Embryonic facial prominence (tissue), 1 donor: ENCODE data around the gene WWC1.

Experiments
- DNase-seq: peaks from one replicate; pipeline ENCODE4 v3.0.0-alpha.2; 2016; ENCODE audit errors: extremely low spot score

Gene WWC1

DNA sequence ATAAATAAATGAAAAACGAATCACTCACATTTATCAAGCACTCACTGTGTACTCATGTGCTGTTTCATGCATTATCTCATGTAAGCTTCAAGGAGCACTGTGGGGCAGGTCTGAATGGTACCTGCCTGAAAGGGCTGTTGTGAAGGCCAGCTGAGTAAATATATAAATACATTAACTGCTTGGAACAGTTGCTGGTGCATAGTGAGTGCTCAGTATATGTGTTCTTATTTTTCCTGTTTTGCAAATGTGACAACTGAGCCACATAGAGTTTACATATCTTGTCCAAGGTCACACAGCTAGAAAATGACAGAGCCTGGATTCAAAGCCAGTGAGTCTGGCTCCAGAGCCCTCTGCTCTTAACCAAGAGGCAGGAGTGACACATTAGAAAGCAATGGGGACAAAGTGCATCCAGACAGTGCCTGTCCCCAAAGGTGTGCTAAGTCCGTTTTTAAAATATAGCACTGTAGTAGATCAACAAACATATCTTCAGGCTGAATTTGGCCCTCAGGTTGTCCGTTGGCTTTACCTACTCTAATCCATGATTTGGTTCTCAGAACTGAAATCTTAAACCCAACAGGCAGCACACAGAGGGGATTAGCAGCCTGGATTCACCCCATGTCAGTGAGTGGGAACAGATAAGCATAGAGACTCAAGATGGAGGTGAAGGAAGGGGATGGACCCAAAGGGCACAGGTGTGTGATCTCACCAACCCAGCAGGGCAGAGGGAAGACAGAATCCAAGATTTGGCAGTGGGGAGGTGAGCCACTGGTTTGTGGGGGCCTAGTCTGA is 70.8 kb downstream of the WWC1 start:
- no peak for DNase-seq

DNA sequence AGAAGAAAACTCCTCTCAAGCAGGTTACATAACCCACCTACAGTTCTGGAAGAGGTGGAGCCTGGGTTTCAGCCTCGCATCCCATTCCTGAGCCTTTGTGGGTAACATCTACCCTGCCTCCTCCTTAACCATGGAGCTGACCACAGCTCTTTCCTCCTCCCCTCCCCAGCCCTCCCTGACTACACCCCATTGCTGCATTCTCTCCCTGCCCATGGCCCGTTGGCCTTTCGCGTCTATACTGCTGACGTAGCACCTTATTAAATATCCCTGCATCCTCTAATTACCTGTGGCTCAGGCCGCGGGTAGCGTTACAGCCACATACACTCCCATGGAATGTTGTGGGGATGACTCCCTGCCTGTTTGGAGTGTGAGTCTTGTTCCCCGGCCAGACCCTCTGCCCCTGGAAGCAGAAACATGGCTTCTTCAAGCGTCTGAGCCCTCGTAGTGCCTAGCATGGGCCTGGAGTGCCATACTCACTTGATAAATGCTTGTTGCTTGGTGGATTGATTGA is 72.8 kb downstream of the WWC1 start:
- DNase-seq: no peak

DNA sequence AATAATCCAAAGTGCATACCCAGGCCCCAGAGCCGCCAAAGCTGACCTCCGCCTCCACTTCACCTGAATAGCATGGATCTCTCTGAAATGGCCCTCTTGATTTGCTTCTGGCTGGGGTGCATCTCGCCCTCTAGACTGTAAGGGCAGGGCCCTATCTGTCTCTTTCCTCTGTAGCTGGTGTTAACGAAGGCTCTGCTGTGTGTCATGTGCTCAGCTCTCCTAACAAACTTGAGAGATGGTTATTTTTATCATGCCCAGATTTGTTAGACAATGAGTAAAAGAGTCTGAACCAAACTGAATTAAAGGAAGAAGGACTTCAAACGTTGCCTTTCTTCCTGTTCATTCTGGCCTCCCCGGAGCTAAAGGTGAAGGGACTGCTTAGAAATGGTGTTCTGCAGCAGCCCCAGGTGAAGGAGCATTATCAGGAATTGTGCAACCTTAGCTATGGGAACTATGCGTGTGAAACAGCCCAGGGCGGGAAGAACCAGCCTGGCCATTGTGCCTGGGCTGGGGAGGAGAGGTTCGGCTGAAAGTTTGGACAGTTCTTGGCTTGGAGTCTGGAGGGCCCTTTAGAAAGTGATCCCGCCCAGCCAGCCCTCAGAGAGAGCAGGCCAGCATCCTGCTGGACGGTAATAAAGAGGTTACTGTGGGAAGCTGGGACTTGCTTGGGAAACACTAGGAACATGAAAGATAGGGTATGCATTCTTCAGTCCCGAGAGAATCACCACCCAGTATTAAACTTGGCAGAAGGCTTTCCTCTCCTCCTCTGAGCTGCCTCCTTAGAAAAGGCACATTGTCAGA is 73.5 kb downstream of the WWC1 start:
- DNase-seq: no peak

DNA sequence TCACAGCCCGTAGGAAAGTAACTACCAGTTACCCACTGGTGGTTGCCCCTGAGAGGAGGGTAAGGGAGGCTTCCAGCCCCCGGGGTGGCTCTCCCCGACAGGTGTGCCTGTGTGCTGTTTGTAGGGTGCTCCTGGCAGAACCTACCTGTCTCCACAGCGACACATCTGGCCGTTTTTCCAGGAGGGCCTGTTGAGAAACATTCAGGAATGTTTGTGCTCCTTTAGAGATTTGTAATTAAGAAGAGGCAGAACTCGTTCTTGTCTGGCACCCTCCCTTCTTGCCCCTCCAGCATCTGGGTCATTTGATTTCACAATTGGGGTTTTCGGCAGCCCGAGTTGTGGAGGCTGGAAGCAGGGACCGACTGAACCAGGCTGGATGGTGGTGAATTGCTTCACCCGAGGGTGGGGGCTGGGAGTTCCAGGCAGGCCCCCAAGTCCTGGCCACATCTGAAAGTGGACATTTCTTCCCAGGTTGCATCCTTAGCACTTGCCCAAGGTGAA is 74.2 kb downstream of the WWC1 start:
- DNase-seq: no peak

DNA sequence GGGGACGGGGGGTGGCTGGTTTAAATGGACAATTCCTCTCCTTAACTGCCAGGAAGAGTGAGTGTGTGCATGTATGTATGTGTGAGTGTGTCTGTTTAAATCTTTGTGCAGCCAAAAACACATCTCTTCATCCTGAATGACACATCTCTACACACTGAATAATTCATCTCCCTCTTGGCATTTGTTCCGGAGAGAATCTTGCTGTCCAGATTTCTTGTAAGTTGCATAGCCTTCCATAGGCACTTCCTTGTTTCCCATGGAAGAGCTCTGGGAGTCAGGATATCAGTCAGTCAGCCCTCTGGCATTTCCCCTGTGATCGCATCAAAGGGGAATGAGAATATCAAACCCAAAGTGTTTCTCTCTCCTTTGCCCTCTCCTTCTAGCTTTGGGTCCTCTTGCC is 74.7 kb downstream of the WWC1 start:
- no peak for DNase-seq

DNA sequence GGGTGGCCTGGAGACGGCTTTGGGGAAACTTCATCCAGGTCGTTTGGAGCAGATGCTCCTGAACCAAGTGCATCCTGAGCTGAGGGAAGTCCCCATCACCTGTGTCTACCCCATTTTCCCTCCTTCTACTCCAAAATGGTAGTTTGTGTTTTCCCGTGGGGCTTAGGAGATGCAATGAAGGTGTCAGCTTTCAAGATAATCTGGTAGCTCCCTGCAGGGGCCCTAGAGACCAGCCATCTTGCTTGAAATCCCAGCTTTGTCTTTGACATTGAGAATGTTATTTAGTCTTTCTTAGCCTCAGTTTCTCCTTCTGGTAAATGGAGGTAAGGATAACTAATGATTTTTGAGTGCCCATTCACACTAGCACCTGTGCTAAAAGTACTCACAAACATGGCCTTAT is 77.4 kb downstream of the WWC1 start:
- DNase-seq: no peak

DNA sequence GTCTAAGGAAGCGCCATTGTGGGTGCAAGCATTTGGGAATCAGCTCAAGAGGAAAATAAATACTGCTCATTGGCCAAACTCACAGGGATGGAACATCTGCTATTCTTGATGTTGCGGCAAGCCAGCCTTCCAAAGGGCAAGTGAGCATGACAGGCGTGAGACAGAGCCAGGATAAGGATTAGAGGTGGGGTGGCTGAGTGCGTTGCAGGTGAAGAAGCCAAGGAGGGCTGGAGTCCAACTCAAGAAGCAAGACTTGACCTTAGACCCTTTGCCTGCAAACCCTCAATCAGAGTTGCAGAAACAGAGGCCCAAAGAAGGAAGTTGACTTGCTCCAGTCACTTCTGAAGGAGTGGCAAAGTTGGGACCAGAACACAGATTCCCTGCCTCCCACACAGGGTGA is 79.4 kb downstream of the WWC1 start:
- DNase-seq: no peak

DNA sequence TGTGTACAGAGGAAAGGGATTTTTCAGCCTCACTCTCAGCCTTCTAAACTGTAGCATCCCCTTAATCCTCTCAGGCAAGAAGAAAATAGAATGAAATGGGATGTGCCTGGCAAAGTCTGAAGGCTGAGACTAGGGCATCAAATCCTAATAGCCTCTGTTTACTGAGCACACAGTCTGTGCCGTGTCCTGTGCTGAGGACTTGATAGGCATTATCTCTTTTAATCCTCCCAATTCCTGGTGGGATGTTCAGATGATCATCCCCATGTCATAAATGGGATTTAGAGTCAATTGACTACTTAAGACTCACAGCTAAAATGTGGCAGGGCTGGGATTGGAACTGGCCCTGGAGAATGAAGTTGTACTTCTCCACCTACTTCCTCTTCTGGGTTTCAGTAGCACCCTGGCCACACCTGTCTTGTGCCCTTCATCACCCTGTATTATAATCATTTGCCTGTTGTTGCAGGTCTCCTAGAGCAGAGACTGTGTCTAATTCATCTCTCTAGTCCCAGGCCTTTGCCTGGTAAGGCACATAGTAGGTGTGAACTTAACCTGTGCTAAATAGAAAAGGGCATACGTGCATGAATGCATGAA is 81.0 kb downstream of the WWC1 start:
- DNase-seq: no peak

DNA sequence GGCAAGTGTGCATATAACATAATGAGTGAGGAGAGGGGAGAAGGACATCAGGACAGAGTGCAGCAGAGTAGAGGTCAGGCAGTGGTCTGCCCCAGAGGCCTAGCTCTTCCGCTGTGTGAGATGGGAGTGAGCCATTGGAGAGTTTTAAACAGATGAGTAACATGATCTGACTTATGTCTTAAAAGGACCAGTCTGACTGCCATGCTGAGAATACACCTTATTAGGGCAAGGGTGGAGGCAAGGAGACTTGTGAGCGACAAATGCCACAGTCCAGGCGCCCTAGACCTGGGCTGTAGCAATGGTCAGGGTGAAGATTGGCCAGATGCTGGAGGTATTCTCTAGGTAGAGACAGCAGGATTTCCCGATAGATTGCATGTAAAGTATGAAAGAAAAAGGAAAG is 83.1 kb downstream of the WWC1 start:
- DNase-seq: no peak

DNA sequence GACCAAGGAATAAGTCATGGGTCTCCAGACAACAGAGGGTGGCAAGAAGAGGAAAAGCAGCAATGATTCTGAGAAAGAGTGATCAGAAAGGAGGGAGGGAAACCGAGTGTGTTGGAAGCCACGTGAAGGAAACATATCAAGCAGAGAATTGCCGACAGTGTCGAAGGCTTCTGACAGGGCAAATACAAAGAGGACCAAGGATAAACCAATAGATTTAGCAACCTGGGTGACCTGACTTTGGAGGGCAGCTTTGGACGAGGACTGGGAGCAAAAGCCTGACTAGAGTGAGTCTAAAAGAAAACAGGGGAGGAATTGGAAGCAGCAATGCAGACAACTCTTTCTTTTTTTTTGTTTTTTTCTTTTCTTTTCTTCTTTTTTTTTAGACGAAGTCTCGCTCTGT is 83.8 kb downstream of the WWC1 start:
- no peak for DNase-seq

DNA sequence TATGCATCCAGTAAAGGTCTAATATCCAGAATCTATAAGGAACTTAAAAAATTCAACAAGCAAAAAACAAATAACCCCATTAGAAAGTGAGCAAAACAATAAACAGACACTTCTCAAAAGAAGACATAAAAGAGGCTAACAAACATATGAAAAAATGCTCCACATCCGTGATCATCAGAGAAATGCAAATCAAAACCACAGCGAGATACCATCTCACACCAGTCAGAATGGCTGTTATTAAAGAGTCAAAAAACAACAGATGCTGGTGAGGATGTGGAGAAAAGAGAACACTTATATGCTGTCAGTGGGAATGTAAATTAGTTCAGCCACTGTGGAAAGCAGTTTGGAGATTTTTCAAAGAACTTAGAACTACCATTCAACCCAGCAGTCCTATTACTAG is 86.1 kb downstream of the WWC1 start:
- DNase-seq: no peak

DNA sequence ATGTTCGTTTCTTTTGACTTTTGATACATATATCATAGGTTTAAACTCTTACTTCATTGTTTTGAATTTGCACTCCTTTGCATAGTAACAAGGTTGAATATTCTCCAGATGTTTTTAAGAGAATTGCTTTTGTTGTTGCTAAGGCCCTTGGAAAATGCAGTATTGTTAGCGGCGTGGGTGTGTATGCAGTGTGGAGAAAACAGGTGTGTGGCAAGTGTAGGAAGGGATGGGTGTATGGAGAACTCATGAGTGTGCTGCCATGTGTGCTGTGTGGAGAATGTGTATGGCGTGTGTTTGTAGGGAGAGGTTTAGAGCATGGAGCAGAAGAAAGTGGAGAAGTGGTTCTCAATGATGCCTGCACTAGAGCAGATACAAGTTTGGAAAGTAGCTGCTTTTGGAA is 87.3 kb downstream of the WWC1 start:
- no peak for DNase-seq

DNA sequence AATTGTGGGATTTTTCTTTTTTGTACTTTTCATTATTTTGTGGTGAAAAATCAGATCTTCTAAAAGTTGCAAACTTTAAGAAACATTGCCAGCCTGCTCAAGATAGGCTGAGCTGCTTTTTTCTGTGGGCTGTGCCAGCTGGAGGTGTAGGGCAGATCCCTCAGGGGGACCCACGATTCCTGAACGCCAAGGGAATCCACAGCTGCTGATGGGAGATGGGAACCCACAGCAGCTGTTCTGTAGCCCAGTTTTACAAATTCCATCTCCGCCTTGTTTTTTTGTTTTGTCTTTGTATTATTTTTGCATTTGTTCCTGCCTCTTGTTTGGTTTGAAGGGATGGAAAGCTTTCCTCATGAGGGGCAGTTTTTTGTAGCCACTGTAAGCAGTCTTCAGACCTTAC is 91.0 kb downstream of the WWC1 start:
- no peak for DNase-seq

DNA sequence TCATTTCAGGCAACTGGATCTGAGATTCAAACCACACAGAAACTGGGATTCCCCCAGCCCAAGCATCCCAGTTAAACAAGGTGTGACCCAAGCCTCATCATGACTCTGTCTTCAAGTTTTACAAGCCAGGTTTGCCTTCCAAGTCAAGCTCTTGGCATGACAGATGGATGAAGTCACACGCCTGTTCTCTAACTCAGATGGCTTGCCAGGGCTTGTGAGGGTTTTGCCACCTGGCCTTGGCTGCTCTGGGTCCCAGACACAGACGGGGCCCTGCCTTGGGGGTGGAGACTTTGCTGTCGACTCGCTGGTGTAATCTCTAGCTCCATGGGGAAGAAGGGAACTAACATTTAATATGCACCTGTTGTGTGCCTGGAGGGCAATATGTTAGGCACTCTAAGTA is 99.0 kb downstream of the WWC1 start:
- no peak for DNase-seq

DNA sequence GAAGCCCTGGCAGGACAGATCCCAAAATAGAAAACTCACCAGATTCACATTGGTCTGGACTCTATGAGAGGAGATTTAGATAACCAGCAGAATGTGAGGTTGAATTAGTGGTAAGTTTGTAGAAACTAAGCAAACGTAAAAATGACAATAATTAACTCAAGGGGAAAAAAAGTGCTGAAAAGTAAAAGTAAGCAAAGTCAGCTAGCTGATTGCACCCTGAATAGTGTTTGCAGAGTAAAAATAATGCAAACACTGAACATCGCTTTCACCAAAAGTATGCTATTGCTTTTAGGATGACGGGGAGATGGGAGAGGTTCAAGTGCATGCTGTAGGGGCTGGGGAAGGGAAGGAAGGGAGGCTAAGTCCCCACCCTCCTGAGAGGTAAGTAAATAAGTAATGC is 102.3 kb downstream of the WWC1 start:
- DNase-seq: no peak

DNA sequence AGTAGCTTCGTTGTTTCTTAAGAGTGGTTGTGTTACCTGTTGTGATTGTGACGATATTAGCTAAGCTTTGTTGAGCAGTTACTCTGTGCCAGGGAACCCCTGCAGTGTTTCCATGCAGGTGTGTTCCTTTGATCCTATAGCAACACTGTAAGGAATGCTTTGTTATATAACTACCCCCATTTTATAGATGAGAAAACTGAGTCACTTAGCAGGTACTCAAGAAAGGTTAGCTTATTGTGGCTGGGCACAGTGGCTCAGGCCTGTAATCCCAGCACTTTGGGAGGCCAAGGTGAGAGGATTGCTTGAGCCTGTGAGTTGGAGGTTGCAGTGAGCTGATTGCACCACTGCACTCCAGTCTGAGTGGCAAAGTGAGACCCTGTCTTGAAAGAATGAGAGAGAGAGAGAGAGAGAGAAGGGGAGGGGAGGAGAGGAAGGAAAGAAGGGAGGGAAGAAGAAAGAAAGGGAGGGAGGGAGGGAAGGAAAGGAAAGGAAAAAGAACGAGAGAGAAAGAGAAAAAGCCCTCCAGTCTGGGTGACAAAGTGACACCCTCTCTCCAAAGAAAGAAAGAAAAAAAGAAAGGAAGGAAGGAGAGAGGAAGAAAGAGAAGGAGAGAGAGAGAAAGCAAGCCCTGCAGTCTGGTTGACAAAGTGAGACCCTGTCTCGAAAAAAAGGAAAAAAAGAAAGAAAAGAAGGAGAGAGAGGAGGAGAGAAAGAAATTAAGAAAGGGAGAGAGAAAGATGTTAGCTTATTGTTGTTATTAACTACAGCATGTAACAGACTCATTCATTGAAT is 109.2 kb downstream of the WWC1 start:
- DNase-seq: no peak

DNA sequence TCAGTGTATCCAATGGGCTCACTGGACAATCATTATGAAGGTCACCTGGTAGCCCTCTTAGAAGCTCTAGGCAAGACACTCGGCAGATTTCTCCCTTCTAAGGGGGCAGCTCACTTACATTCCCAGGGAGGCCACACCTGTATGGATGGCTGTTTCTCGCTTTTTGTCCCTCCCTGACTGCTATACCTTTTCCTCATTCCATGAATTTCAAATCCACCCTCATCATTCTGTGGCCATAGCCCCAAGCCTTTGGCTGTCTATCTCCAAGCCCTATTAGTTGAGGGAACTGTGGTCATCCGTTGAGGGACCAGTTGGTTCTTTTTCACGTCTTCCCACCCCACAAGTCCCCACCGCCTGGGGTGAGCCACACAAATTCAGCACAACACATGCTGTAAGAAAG is 109.8 kb downstream of the WWC1 start:
- no peak for DNase-seq

DNA sequence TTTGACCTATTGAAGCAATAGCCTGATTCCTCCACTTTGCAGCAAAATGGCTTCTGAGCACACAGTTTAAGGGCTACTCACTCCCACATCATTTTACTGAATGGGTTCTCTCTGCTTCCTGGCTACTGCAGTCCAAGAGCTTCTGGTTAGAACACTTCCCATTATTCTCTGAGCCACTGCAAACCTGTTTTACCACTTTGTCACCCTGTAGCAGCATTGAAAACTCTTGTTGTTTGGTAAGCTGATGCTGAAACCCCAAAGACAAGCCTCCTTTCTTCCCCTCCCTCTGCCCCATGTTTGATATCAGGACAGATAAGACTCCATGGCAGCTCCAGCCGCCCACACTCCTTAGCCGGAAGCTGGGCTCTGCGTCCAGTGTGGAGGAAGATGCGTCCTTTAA is 110.4 kb downstream of the WWC1 start:
- DNase-seq: no peak

DNA sequence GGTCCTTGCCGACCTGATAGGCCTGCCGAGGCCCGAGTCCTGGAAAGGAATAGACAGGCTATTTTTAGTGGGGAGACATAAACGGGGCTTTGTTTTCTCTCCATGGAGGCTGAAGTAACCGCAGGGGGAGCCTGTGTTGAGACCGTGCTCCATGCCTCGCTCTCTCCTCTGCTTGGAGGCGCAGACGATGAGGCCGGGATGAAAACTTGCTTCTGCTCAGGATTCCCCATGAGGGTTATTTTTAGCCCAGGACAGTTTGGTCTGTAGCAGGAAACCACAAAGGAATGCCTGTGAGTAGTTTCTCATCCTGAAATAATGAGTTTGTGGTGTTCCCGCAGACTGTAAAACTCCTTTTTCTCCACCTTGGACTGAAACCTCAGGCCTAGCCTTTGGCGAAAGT is 112.9 kb downstream of the WWC1 start:
- DNase-seq: no peak

DNA sequence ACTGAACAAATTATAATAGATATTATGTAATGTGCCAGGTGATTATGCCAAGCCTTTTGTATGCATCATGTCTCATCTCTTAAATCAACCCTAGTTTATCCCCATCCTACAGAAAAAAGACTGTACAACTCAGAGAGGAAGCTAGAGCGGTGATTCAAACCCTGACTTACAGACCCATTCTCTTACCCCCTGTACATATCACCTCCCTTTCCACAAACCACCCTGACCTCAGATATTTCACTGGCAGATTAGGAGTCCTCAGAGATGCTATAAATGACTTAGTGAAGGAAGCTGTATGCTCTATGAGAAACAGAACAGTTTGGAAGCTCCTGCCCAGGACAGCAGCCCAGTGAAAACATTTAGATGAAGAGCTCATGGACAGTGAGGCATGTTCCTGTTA is 115.8 kb downstream of the WWC1 start:
- DNase-seq: no peak

DNA sequence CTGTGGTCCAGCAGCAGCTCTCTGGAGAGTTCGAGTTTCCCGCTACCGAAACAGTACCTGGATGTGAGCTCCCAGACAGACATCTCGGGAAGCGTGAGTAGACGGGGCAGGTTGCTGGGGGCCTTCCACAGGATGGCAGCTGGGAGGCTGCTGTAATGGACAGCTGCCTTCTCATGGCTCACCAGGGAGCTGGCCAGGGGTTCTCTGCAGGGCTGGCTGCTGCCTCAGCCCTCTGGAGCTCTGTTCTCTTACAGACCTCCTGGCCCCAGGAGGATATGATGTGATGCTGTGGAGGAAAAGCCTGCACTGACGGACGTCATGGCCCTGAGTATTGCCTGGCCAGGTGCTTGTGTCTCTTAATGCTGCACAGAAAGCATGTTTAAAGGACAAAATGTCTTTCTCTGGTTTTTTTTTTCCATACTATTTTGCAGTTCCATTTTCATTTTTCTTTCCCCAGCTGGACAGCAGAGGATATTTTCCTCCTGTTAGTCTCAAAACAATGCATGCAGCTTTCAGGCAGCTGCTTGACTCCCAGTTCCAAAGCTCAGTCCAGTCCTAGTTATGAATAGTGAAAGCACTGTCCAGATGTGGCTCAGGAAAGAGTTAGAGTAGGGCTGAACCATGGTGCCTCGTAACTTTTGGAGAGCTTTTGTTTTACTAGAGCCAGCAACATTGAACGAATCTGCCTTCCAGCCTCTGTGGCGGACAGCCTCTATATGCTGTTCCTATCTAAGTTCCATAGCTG is 117.3 kb downstream of the WWC1 start:
- no peak for DNase-seq
